Kidney glomerular epithelial cell (primary cell): ENCODE data around the gene MAP7.

Experiments used
- DNase-seq: peaks from one replicate; lab custom pipeline; 2025; lab: John Stamatoyannopoulos, UW

MAP7 gene

DNA sequence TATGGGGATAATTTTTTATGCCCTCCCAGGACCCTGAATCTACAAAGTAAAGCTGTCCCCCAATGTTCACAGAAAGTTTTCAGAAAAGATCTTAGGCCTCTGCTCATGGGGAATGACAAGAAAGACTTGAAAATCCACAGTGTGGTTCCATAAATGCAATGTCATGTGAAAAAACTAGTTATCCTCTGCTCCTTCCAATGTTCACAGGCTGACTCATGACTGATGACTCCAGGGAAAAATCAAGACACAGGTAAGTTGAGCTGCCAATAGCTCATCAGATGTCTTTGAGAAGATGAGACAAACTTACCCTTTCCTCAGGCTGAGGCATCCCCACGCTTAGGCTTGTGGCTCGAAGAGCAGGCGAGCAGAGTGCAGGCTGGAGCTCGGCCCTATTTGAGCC lies 245.8 kb downstream of the MAP7 start:
- no peak for DNase-seq

DNA sequence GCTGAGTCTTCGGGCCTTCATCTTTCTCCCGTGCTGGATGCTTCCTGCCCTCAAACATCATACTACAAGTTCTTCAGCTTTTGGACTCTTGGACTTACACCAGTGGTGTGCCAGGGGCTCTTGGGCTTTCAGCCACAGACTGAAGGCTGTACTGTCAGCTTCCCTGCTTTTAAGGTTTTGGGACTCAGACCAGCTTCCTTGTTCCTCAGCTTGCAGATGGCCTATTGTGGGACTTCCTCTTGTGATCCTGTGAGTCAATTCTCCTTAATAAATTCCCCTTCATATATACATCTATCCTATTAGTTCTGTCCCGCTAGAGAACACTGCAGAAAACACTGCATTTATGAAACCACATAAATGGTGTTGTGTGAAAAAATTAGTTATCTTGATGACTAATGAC lies 246.7 kb downstream of the MAP7 start:
- DNase-seq, result no peak

DNA sequence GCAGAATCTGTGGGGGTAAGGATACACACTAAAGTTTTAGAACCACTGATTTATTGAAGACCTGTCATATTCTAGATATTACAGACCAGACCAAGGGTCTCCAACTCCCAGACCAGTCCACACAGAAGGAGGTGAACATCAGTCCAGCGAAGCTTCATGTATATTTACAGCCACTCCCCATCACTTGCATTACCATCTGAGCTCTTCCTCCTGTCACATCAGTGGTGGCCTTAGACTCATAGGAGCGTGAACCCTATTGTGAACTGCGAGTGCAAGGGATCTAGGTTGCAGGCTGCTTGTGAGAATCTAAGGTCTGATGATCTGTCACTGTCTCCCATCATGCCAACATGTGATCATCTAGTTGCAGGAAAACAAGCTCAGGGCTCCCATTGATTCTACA lies 255.6 kb downstream of the MAP7 start:
- DNase-seq, result no peak
